ENCODE data around the gene MRPS5.

Gene MRPS5

DNA sequence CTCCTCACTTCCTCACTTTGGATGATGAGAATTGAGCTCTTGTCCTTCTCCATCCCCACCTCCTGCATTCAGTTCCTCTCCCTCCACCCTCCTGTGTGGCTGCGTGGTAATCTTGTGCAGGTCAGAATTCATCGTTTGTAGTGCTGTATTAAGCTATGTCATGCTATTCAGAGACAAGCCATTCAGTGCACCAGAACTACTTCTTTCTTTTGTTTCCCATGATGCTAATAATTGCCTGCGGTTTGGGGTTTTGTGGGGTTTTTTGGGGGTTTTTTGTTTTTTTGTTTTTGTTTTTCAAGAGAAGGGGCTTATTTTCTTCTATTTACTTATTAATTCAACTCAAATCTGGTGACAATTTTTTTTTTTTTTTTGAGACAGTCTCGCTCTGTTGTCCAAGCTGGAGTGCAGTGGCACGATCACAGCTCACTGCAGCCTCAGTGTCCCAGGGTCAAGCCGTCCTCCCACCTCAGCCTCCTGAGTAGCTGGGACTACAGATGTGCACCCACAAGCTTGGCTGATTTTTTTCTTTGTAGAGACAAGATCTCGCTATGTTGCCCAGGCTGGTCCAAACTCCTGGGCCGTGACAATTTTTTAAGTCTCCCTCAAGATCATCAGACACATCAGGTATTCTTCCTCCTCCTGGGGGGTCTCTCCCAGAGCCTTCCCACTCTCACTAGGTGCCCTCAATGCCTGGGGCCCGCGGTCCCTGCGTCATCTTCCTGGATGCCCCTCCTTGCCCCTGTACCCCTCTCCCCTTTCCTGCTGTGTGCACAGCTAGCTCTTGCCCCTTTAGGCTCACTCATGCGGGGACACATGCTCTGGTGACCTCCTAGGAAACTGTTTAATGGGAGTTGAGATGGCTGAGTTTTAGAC is 58.3 kb downstream of the MRPS5 start:
- no peak overlapping the region for H2AFZ ChIP-seq
- H3K9ac ChIP-seq: no peak overlapping the region
- TF ChIP-seq, protein P1, sequence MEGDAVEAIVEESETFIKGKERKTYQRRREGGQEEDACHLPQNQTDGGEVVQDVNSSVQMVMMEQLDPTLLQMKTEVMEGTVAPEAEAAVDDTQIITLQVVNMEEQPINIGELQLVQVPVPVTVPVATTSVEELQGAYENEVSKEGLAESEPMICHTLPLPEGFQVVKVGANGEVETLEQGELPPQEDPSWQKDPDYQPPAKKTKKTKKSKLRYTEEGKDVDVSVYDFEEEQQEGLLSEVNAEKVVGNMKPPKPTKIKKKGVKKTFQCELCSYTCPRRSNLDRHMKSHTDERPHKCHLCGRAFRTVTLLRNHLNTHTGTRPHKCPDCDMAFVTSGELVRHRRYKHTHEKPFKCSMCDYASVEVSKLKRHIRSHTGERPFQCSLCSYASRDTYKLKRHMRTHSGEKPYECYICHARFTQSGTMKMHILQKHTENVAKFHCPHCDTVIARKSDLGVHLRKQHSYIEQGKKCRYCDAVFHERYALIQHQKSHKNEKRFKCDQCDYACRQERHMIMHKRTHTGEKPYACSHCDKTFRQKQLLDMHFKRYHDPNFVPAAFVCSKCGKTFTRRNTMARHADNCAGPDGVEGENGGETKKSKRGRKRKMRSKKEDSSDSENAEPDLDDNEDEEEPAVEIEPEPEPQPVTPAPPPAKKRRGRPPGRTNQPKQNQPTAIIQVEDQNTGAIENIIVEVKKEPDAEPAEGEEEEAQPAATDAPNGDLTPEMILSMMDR (IDR thresholded peaks at IDR 0.05): no peak
- H3K4me2 ChIP-seq (ENCODE audit: low read length): no peak overlapping the region
- no peaks in the 10 kb centered on the region for H3K79me2 ChIP-seq
- H3K4me3 ChIP-seq (ENCODE audit: low read depth, low read length): no peak overlapping the region
- H3K27ac ChIP-seq: no peak overlapping the region
- no peaks in the 10 kb centered on the region for H3K27me3 ChIP-seq (ENCODE audit: control insufficient read depth, insufficient read depth, low read length)
- H3K36me3 ChIP-seq (ENCODE audit: control insufficient read depth, insufficient read depth, low read length): no peaks in the 10 kb centered on the region
- no peaks in the 10 kb centered on the region for H3K9me3 ChIP-seq (ENCODE audit: control insufficient read depth, low read length)
- no peaks in the 10 kb centered on the region for H3K4me1 ChIP-seq

DNA sequence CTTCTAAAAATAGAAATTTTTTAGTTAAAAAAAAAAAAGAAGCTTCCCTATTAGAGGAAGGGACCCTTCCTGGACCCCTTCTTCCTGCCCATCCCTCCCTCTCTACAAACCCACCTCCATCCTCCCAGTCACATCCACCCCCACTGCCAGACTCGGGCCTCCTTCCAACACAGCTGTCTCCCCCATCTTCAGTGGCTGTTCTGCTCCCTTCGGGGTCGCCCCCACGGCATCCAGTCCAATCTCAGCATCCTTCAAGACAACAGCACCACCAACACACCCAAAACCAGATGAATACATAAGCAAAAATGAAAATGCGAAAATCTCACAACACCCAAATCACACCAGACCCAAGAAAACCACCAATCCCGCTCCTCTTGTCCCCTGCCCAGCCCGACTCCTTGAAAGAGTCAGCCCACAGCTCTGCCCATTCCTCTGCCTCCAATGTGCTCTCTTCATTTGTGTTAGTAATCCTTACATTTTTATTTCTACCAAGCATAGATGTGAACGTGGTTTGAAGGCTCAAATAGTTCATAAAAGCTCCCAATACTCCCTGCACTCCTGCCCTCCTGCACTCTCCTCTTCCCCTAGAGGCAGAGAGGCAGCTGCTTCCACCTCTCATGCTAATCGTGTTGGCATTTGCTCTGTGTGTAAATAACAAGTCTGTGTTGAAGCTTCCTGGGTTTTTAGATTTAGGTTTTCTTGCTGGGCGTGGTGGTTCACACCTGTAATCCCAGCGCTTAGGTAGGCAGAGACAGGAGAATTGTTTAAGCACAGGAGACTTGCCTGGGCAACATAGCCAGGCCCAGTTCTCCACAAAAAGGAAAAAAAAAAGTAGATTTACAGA is 59.1 kb downstream of the MRPS5 start:
- Histone ChIP-seq H3K4me3 (ENCODE audit: low read depth, low read length) (no peak overlapping the region), H3K27me3 (ENCODE audit: control insufficient read depth, insufficient read depth, low read length) (no peaks in the 10 kb centered on the region), H3K79me2 (no peaks in the 10 kb centered on the region), H2AFZ (no peak overlapping the region), H3K9me3 (ENCODE audit: control insufficient read depth, low read length) (no peaks in the 10 kb centered on the region), H3K4me1 (no peaks in the 10 kb centered on the region), H3K36me3 (ENCODE audit: control insufficient read depth, insufficient read depth, low read length) (no peaks in the 10 kb centered on the region), H3K27ac (no peak overlapping the region), H3K9ac (no peak overlapping the region), H3K4me2 (ENCODE audit: low read length) (no peak overlapping the region)
- TF ChIP-seq, protein P1 (IDR thresholded peaks at IDR 0.05): no peak

DNA sequence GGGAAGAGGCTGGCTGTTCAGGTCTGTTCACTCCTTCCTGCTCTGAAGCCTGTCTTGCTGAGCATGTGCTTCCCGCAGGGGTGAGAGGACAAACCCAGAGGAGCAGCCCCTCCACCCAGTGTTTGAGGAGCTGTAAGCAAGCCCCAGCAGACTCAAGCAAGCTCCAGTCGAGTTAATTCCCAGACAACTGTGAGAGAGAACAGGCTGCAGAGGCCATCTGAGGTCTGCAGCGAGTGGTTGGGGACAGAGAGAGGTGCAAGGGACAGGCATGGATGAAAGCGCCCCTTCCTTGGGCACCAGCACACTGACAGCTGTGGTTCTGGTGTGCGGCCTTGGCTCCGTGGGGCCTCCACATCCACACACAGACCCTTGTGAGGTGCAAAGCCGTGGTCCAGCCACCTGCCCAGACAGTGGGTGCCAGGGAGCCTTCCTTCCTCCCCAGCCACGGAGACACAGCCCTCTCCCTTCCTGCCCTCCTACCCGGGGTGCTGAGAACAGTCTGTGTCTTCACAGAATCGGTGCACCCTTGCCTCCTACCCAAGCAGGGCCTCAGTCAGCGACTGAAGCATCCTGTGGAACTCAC is 59.9 kb downstream of the MRPS5 start:
- Histone ChIP-seq H3K36me3 (ENCODE audit: control insufficient read depth, insufficient read depth, low read length) (no peaks in the 10 kb centered on the region), H3K9me3 (ENCODE audit: control insufficient read depth, low read length) (no peaks in the 10 kb centered on the region), H3K9ac (no peak overlapping the region), H2AFZ (no peak overlapping the region), H3K27me3 (ENCODE audit: control insufficient read depth, insufficient read depth, low read length) (no peaks in the 10 kb centered on the region), H3K4me1 (no peaks in the 10 kb centered on the region), H3K79me2 (no peaks in the 10 kb centered on the region), H3K4me2 (ENCODE audit: low read length) (no peak overlapping the region), H3K4me3 (ENCODE audit: low read depth, low read length) (no peak overlapping the region), H3K27ac (no peak overlapping the region)
- TF ChIP-seq, protein P1 (IDR thresholded peaks at IDR 0.05): no peak

GRCh38 chr2:95061119-95061512 is 60.5 kb downstream of the MRPS5 start:
- Histone ChIP-seq H3K9me3 (ENCODE audit: control insufficient read depth, low read length) (no peaks in the 10 kb centered on the region), H3K27ac (no peak overlapping the region), H3K4me3 (ENCODE audit: low read depth, low read length) (no peak overlapping the region), H3K4me1 (no peaks in the 10 kb centered on the region), H3K36me3 (ENCODE audit: control insufficient read depth, insufficient read depth, low read length) (no peaks in the 10 kb centered on the region), H3K27me3 (ENCODE audit: control insufficient read depth, insufficient read depth, low read length) (no peaks in the 10 kb centered on the region), H3K4me2 (ENCODE audit: low read length) (no peak overlapping the region), H3K79me2 (no peaks in the 10 kb centered on the region), H3K9ac (no peak overlapping the region), H2AFZ (no peak overlapping the region)
- TF ChIP-seq, protein P1 (IDR thresholded peaks at IDR 0.05): no peak

Data from parathyroid adenoma (tissue), 2 donors.